A673 (cell line): Measurements from ENCODE around the gene BTBD9.

ENCODE experiments used
- CTCF ChIP-seq: fragments of 300-800, 200-600 bp; sonication (generic); conservative IDR thresholded peaks from 2 replicates; pipeline ENCODE4 v1.5.1; 2017; ENCODE audit warnings: low read depth, mild to moderate bottlenecking, antibody characterized with exemption, low read length, moderate library complexity, mixed read lengths
- EZH2 ChIP-seq: fragments of 200-600 bp; sonication (generic); IDR thresholded peaks from 2 replicates; pipeline ENCODE4 v1.6.1; 2017; ENCODE audit warnings: borderline replicate concordance, low read depth, mild to moderate bottlenecking, mixed read lengths, antibody characterized with exemption, low read length; ENCODE audit not compliant: poor library complexity, severe bottlenecking

GRCh38 chr6:38460186-38460585 is 179.5 kb downstream of the BTBD9 start:
- TF ChIP-seq CTCF (no peak), EZH2 (no peak)
